Hepatocyte (in vitro differentiated cells): ENCODE results near the gene CFAP77.

ENCODE experiments used
- CTCF ChIP-seq: fragments of 200-600 bp; sonication (generic); IDR thresholded peaks from 2 replicates; pipeline ENCODE4 v1.5.1; 2016; ENCODE audit warnings: antibody characterized with exemption, mild to moderate bottlenecking; ENCODE audit not compliant: poor library complexity
- EZH2 ChIP-seq: fragments of 200-600 bp; sonication (generic); IDR thresholded peaks from 2 replicates; pipeline ENCODE4 v1.6.1; 2016; ENCODE audit warnings: antibody characterized with exemption, mild to moderate bottlenecking, borderline replicate concordance
- EZH2phosphoT487 ChIP-seq: fragments of 200-600 bp; sonication (generic); IDR thresholded peaks from one replicate; pipeline ENCODE4 v1.6.1; 2018; ENCODE audit warnings: antibody characterized with exemption, mild to moderate bottlenecking, low read depth, moderate library complexity; ENCODE audit not compliant: unreplicated experiment, severe bottlenecking

GRCh38 chr9:132430998-132431397 lies 21.0 kb downstream of the CFAP77 start:
- TF ChIP-seq CTCF (no peak), EZH2phosphoT487 (no peak), EZH2 (no peak)
